CD14-positive monocyte (primary cell): ENCODE measurements around the gene GRID1. TPM values are rescaled to one million over a fixed set of nuclear protein-coding genes. Genes with fewer than 3 reads are reported as not detected.

Experiments
- DNase-seq, 3 donors: peaks; one replicate each; pipeline ENCODE4 v3.0.0-alpha.2; 2011 to 2022
- H2AFZ ChIP-seq: 2 replicates; pipeline ENCODE4 v1.6.0; 2012; ENCODE audit warnings: mild to moderate bottlenecking, low read depth, low read length, inconsistent platforms; ENCODE audit not compliant: insufficient read depth, poor library complexity, severe bottlenecking
- H3K27ac ChIP-seq, 2 donors: 1 replicate in 1 of 2; 2 replicates in 1 of 2; pipeline ENCODE4 v1.5.1; 2012 to 2013; ENCODE audit warnings: low read length in 2 of 2, control low read depth in 1 of 2, inconsistent platforms in 1 of 2, low read depth in 1 of 2, mild to moderate bottlenecking in 1 of 2
- H3K27me3 ChIP-seq, 2 donors: one replicate each; pipeline versions ENCODE4 v1.6.0 to v1.6.1; 2011 to 2013; ENCODE audit warnings: low read length in 2 of 2; ENCODE audit not compliant: control insufficient read depth in 2 of 2, insufficient read depth in 2 of 2
- H3K36me3 ChIP-seq, 2 donors: replicated peaks in 1 of 2; 1 replicate in 1 of 2; 2 replicates in 1 of 2; pipeline versions ENCODE4 v1.5.1 to v1.6.1; 2012 to 2013; ENCODE audit warnings: low read length in 2 of 2, control low read depth in 1 of 2, inconsistent platforms in 1 of 2, mild to moderate bottlenecking in 1 of 2; ENCODE audit not compliant: insufficient read depth in 2 of 2, control insufficient read depth in 1 of 2
- H3K4me1 ChIP-seq, 2 donors: 1 replicate in 1 of 2; 2 replicates in 1 of 2; pipeline versions ENCODE4 v1.5.1 to v1.6.1; 2012 to 2013; ENCODE audit warnings: low read length in 2 of 2, control low read depth in 1 of 2, inconsistent platforms in 1 of 2, mild to moderate bottlenecking in 1 of 2, moderate library complexity in 1 of 2; ENCODE audit not compliant: insufficient read depth in 2 of 2, control insufficient read depth in 1 of 2
- H3K4me2 ChIP-seq: replicated peaks from 2 replicates; pipeline ENCODE3; 2012; ENCODE audit warnings: low read length, moderate library complexity, mild to moderate bottlenecking; ENCODE audit not compliant: poor library complexity, severe bottlenecking; ENCODE audit errors: extremely low read depth
- H3K4me3 ChIP-seq, 3 experiments: fragments of 200-600 bp in 1 of 3; sonication (generic) in 1 of 3; replicated peaks in 1 of 3; 1 replicate in 2 of 3; 2 replicates in 1 of 3; pipeline ENCODE4 v1.5.1; 2011 to 2013; ENCODE audit warnings: low read length in 3 of 3, mild to moderate bottlenecking in 3 of 3, control low read depth in 2 of 3, low read depth in 2 of 3, inconsistent platforms in 1 of 3, moderate library complexity in 1 of 3
- H3K79me2 ChIP-seq: 2 replicates; pipeline ENCODE4 v1.6.0; 2012; ENCODE audit warnings: mild to moderate bottlenecking, control low read depth, inconsistent platforms, low read length, moderate library complexity; ENCODE audit not compliant: insufficient read depth
- H3K9ac ChIP-seq: 2 replicates; pipeline ENCODE4 v1.6.0; 2017; ENCODE audit warnings: low read length, mild to moderate bottlenecking; ENCODE audit not compliant: insufficient read depth, poor library complexity, severe bottlenecking
- H3K9me3 ChIP-seq, 2 donors: replicated peaks in 1 of 2; 1 replicate in 1 of 2; 2 replicates in 1 of 2; pipeline versions ENCODE4 v1.5.1 to v1.6.1; 2012 to 2013; ENCODE audit warnings: low read length in 2 of 2, control low read depth in 1 of 2; ENCODE audit not compliant: control insufficient read depth in 1 of 2, insufficient read depth in 1 of 2
- H4K20me1 ChIP-seq: 2 replicates; pipeline ENCODE4 v1.6.0; 2012; ENCODE audit warnings: mild to moderate bottlenecking, low read length, control low read depth, moderate library complexity; ENCODE audit not compliant: insufficient read depth
- H3K27ac Mint-ChIP-seq, 7 donors: one replicate each; pipeline ENCODE4 v1.8.0; 2020; ENCODE audit warnings: mild to moderate bottlenecking in 7 of 7, mixed read lengths in 7 of 7, moderate library complexity in 6 of 7, inconsistent platforms in 2 of 7
- H3K27me3 Mint-ChIP-seq, 3 donors: one replicate each; pipeline ENCODE4 v1.8.0; 2021 to 2022; ENCODE audit warnings: low read depth in 3 of 3, mild to moderate bottlenecking in 3 of 3, mixed read lengths in 3 of 3, moderate library complexity in 3 of 3, inconsistent platforms in 1 of 3
- H3K36me3 Mint-ChIP-seq, 2 donors: one replicate each; pipeline ENCODE4 v1.8.0; 2020; ENCODE audit warnings: mixed read lengths in 2 of 2, inconsistent platforms in 1 of 2, mild to moderate bottlenecking in 1 of 2
- H3K4me1 Mint-ChIP-seq: one replicate; pipeline ENCODE4 v1.8.0; 2020; ENCODE audit warnings: mild to moderate bottlenecking, mixed read lengths
- H3K4me3 Mint-ChIP-seq, 2 donors: one replicate each; pipeline ENCODE4 v1.8.0; 2020; ENCODE audit warnings: mild to moderate bottlenecking in 2 of 2, mixed read lengths in 2 of 2, moderate library complexity in 1 of 2
- H3K9me3 Mint-ChIP-seq, 7 donors: one replicate each; pipeline ENCODE4 v1.8.0; 2020 to 2022; ENCODE audit warnings: mixed read lengths in 7 of 7, mild to moderate bottlenecking in 6 of 7, moderate library complexity in 6 of 7, inconsistent platforms in 2 of 7
- WGBS: methylation state at CpG from one replicate; pipeline ENCODE4 v1.1.5; 2013; ENCODE audit warnings: missing lambda C conversion rate; ENCODE audit not compliant: insufficient coverage; 5-methylcytosine and 5-hydroxymethylcytosine counted together
- intact Hi-C, 2 donors: fragments of 100-400 bp; cut with micrococcal nuclease; formaldehyde crosslinking; loops; one replicate each; pipeline versions ENCODE4 v1.15.0 to v1.15.1; 2023
- polyA plus RNA-seq, 3 donors: library from polyadenylated mRNA; depleted of rRNA in 1 of 3; unstranded in 2 of 3; stranded (reverse) in 1 of 3; fragments of 300-500 nt in 2 of 3; fragments of >200 nt in 1 of 3; fragmentation: Illumina TruSeq in 2 of 3; gene quantifications; 1 replicate in 2 of 3; 2 replicates in 1 of 3; pipeline ENCODE4 v1.2.3, GENCODE V29; 2012 to 2021
- TF ChIP-seq, protein P1 (sequence below): fragments of 200-600 bp; IDR thresholded peaks from one replicate; pipeline ENCODE4 v1.8.0; 2022; ENCODE audit warnings: antibody characterized with exemption, mild to moderate bottlenecking

Gene GRID1
- polyA plus RNA-seq, 3 donors, result not detected

DNA sequence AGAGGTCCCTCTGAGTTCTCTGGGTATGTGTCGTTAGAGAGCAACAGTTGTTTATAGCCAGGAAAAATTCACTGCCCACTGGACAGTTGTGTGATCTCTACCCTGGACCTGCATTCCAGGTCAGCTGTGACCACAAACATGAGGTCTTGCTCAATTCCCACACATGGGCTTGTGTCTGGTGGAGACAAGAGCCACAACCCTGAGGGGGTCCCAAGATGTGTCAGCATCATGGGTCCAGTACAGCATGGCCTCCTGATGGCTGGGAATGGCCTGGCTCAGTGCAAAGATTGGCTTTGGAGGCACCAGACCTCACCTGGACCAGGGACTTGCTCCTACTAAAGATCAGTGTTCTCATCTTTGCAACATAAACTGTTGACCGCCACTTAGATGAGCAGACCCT, 751.6 kb downstream of the GRID1 start:
- no peaks in the 10 kb centered on the region for H3K9me3 ChIP-seq
- H3K4me3 Mint-ChIP-seq, result no peak overlapping the region
- no peak overlapping the region for H3K4me2 ChIP-seq
- TF ChIP-seq, protein P1, sequence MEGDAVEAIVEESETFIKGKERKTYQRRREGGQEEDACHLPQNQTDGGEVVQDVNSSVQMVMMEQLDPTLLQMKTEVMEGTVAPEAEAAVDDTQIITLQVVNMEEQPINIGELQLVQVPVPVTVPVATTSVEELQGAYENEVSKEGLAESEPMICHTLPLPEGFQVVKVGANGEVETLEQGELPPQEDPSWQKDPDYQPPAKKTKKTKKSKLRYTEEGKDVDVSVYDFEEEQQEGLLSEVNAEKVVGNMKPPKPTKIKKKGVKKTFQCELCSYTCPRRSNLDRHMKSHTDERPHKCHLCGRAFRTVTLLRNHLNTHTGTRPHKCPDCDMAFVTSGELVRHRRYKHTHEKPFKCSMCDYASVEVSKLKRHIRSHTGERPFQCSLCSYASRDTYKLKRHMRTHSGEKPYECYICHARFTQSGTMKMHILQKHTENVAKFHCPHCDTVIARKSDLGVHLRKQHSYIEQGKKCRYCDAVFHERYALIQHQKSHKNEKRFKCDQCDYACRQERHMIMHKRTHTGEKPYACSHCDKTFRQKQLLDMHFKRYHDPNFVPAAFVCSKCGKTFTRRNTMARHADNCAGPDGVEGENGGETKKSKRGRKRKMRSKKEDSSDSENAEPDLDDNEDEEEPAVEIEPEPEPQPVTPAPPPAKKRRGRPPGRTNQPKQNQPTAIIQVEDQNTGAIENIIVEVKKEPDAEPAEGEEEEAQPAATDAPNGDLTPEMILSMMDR, result no peak
- H3K9ac ChIP-seq, result no peak overlapping the region
- H3K4me1 ChIP-seq, result no peaks in the 10 kb centered on the region
- H3K27ac ChIP-seq, result no peak overlapping the region
- no peak overlapping the region for H3K4me3 ChIP-seq
- DNase-seq, result no peak
- H4K20me1 ChIP-seq, result no peaks in the 10 kb centered on the region
- H3K27me3 ChIP-seq, result no peaks in the 10 kb centered on the region
- H3K79me2 ChIP-seq, result no peaks in the 10 kb centered on the region
- 80% methylated on average over 2 of the region's 2 CpGs for WGBS
- H3K4me1 Mint-ChIP-seq, result no peaks in the 10 kb centered on the region
- H3K27ac Mint-ChIP-seq, result no peak overlapping the region
- no peaks in the 10 kb centered on the region for H3K36me3 ChIP-seq
- intact Hi-C loops, result no loop called here
- no peak overlapping the region for H2AFZ ChIP-seq
- no peaks in the 10 kb centered on the region for H3K36me3 Mint-ChIP-seq
- peaks cover 0 to 5% (median under 1%) of the 10 kb centered on the region in 7 donors for H3K9me3 Mint-ChIP-seq
- H3K27me3 Mint-ChIP-seq, result peaks cover 0 to 3% (median 0%) of the 10 kb centered on the region in 3 donors

GRCh38 chr10:85614566-85614965, 752.0 kb downstream of the GRID1 start:
- no peaks in the 10 kb centered on the region for H3K4me1 ChIP-seq
- H4K20me1 ChIP-seq, result no peaks in the 10 kb centered on the region
- Mint-ChIP-seq H3K9me3 (peaks cover 0 to 5% (median 0%) of the 10 kb centered on the region in 7 donors), H3K27ac (no peak overlapping the region), H3K4me1 (no peaks in the 10 kb centered on the region), H3K27me3 (peaks cover 0 to 3% (median 0%) of the 10 kb centered on the region in 3 donors), H3K36me3 (no peaks in the 10 kb centered on the region), H3K4me3 (no peak overlapping the region)
- no peak overlapping the region for H3K4me2 ChIP-seq
- H3K79me2 ChIP-seq, result no peaks in the 10 kb centered on the region
- H3K9ac ChIP-seq, result no peak overlapping the region
- no peak overlapping the region for H2AFZ ChIP-seq
- H3K27ac ChIP-seq, result no peak overlapping the region
- intact Hi-C loops, result no loop called here
- DNase-seq, result no peak
- no peaks in the 10 kb centered on the region for H3K9me3 ChIP-seq
- no peaks in the 10 kb centered on the region for H3K36me3 ChIP-seq
- H3K4me3 ChIP-seq, result no peak overlapping the region
- H3K27me3 ChIP-seq, result no peaks in the 10 kb centered on the region
- 77% methylated on average over 2 of the region's 2 CpGs for WGBS
- TF ChIP-seq, protein P1, result no peak
